NCI-H2171 (cell line): ENCODE results near the gene ADAM15.

Experiments
- DNase-seq: peaks from one replicate; lab custom pipeline; 2025; lab: John Stamatoyannopoulos, UW

Gene ADAM15

GRCh38 chr1:155086856-155087535 is 35.9 kb downstream of the ADAM15 start:
- DNase-seq: no peak

- peak; percentile 58 for DNase-seq
Measured at GRCh38 chr1:155091071-155092051, 40.2 kb downstream of the ADAM15 start.

- no peak for DNase-seq
Measured at GRCh38 chr1:155092131-155092530, 41.0 kb downstream of the ADAM15 start.

GRCh38 chr1:155092641-155093040 is 41.5 kb downstream of the ADAM15 start:
- DNase-seq: no peak

GRCh38 chr1:155093911-155094621 is 43.0 kb downstream of the ADAM15 start:
- DNase-seq: peak; percentile 62

GRCh38 chr1:155094622-155094948 is 43.5 kb downstream of the ADAM15 start:
- DNase-seq: no peak

- DNase-seq: no peak
Measured at GRCh38 chr1:155099331-155099730, 48.2 kb downstream of the ADAM15 start.

GRCh38 chr1:155103325-155103724 is 52.2 kb downstream of the ADAM15 start:
- DNase-seq: no peak

- DNase-seq: no peak
Measured at GRCh38 chr1:155104605-155105534, 53.8 kb downstream of the ADAM15 start.

- no peak for DNase-seq
Measured at GRCh38 chr1:155105604-155106011, 54.5 kb downstream of the ADAM15 start.

GRCh38 chr1:155106862-155107261 is 55.7 kb downstream of the ADAM15 start:
- no peak for DNase-seq

- no peak for DNase-seq
Measured at GRCh38 chr1:155107309-155108264, 56.5 kb downstream of the ADAM15 start.

- no peak for DNase-seq
Measured at GRCh38 chr1:155108296-155108695, 57.2 kb downstream of the ADAM15 start.

GRCh38 chr1:155110381-155110780 is 59.3 kb downstream of the ADAM15 start:
- DNase-seq: no peak

- DNase-seq: no peak
Measured at GRCh38 chr1:155110826-155111225, 59.7 kb downstream of the ADAM15 start.
